ENCODE data around the gene KCNH5.

Gene KCNH5

GRCh38 chr14:62663456-62663821 is 381.8 kb downstream of the KCNH5 start:
- FAIRE-seq = no peak

GRCh38 chr14:62662811-62663455 is 382.3 kb downstream of the KCNH5 start:
- FAIRE-seq = no peak

- no peak for FAIRE-seq
Observed at GRCh38 chr14:62661818-62662217, 383.4 kb downstream of the KCNH5 start.

GRCh38 chr14:62658631-62659030 is 386.6 kb downstream of the KCNH5 start:
- no peak for FAIRE-seq

GRCh38 chr14:62657376-62657775 is 387.9 kb downstream of the KCNH5 start:
- FAIRE-seq = no peak

GRCh38 chr14:62655166-62655565 is 390.1 kb downstream of the KCNH5 start:
- no peak for FAIRE-seq

GRCh38 chr14:62654641-62655040 is 390.6 kb downstream of the KCNH5 start:
- no peak for FAIRE-seq
